GM13977 (cell line): ENCODE data around the gene NTRK3.

ENCODE experiments used
- DNase-seq: peaks from one replicate; pipeline ENCODE4 v3.0.0; 2012; ENCODE audit warnings: low spot score
- CTCF ChIP-seq: IDR thresholded peaks from 2 replicates; pipeline ENCODE4 v1.5.1; 2012; ENCODE audit warnings: mild to moderate bottlenecking, control low read depth; ENCODE audit not compliant: insufficient read depth; ENCODE audit errors: extremely low read depth, missing control alignments
- in situ Hi-C: fragments of 300-500 bp; cut with MboI; formaldehyde crosslinking; loops from one replicate; pipeline ENCODE4 v1.12.0; 2022; ENCODE audit warnings: low sequenced_read_pairs, low pct_unique_long_range_greater_than_20kb, mixed read lengths, inconsistent platforms; ENCODE audit not compliant: unreplicated experiment

NTRK3 gene

GRCh38 chr15:88299497-88299896 is 43.0 kb upstream of the NTRK3 start:
- in situ Hi-C loops: no loop called here
- TF ChIP-seq CTCF: no peak
- DNase-seq: no peak

- no peak for DNase-seq
- in situ Hi-C loops: no loop called here
- TF ChIP-seq CTCF: no peak
These were observed 32.1 kb upstream of the NTRK3 start for GRCh38 chr15:88288661-88289060.

- no peak for DNase-seq
- in situ Hi-C loops: no loop called here
- TF ChIP-seq CTCF: no peak
These were observed 31.7 kb upstream of the NTRK3 start for GRCh38 chr15:88288206-88288605.

GRCh38 chr15:88284318-88284998 is 27.9 kb upstream of the NTRK3 start:
- DNase-seq: no peak
- in situ Hi-C loops: no loop called here
- TF ChIP-seq CTCF: no peak

GRCh38 chr15:88282614-88283013 is 26.1 kb upstream of the NTRK3 start:
- DNase-seq: no peak
- TF ChIP-seq CTCF: no peak
- in situ Hi-C loops: no loop called here

GRCh38 chr15:88276821-88277410 is 20.4 kb upstream of the NTRK3 start:
- in situ Hi-C loops: no loop called here
- TF ChIP-seq CTCF: no peak
- no peak for DNase-seq
